Transverse colon (tissue), 4 donors: ENCODE data around the gene SORCS3. TPM values are rescaled to one million over a fixed set of nuclear protein-coding genes. Genes with fewer than 3 reads are reported as not detected.

ENCODE experiments used
- DNase-seq: peaks from one replicate; pipeline ENCODE4 v3.0.0-alpha.2; 2019
- H3K27ac ChIP-seq, 4 donors: fragments of 200-600 bp; sonication (generic); 2 replicates each; pipeline ENCODE4 v1.5.1; 2016 to 2018; ENCODE audit warnings: inconsistent platforms in 4 of 4
- H3K27me3 ChIP-seq: fragments of 200-600 bp; sonication (generic); 2 replicates; pipeline ENCODE4 v1.5.1; 2017; ENCODE audit warnings: inconsistent platforms
- H3K36me3 ChIP-seq, 4 donors: fragments of 200-600 bp; sonication (generic); 2 replicates each; pipeline ENCODE4 v1.5.1; 2017 to 2019; ENCODE audit warnings: inconsistent platforms in 4 of 4
- H3K4me1 ChIP-seq, 4 donors: fragments of 200-600 bp; sonication (generic); 2 replicates each; pipeline ENCODE4 v1.5.1; 2017 to 2020; ENCODE audit warnings: inconsistent platforms in 4 of 4
- H3K4me3 ChIP-seq, 4 donors: fragments of 200-600 bp; sonication (generic); 1 replicate in 1 of 4; 2 replicates in 3 of 4; pipeline versions ENCODE4 v1.5.1 to v1.6.1; 2017 to 2019; ENCODE audit warnings: inconsistent platforms in 4 of 4
- H3K9me3 ChIP-seq, 2 donors: fragments of 200-600 bp; sonication (generic); 2 replicates each; pipeline ENCODE4 v1.5.1; 2017 to 2019; ENCODE audit warnings: inconsistent platforms in 2 of 2
- EP300 ChIP-seq: sonication (generic); formaldehyde crosslinking; IDR thresholded peaks from one replicate; pipeline ENCODE4 v1.6.1; 2017; ENCODE audit warnings: antibody characterized with exemption, low read depth
- POLR2A ChIP-seq: fragments of 450-650 bp; IDR thresholded peaks from one replicate; pipeline ENCODE4 v1.6.1; 2016; ENCODE audit warnings: antibody characterized with exemption, mild to moderate bottlenecking, moderate library complexity
- POLR2AphosphoS5 ChIP-seq, 3 donors: sonication (generic); formaldehyde crosslinking; IDR thresholded peaks; one replicate each; pipeline ENCODE4 v1.6.1; 2016; ENCODE audit warnings: antibody characterized with exemption in 3 of 3
- WGBS, 2 donors: methylation state at CpG; one replicate each; pipeline ENCODE4 v1.1.5; 2018; ENCODE audit warnings: low coverage in 1 of 2; 5-methylcytosine and 5-hydroxymethylcytosine counted together
- in situ Hi-C, 4 donors: fragments of 200-750 bp; cut with MboI; loops; one replicate each; pipeline versions ENCODE4 v1.15.0 to v1.15.1; 2017; ENCODE audit warnings: low sequenced_read_pairs in 3 of 4, low pct_ligation_motif_present in 1 of 4, low pct_unique_long_range_greater_than_20kb in 1 of 4
- intact Hi-C: fragments of 100-400 bp; cut with DNase I; formaldehyde crosslinking; loops from one replicate; pipeline ENCODE4 v1.15.1; 2023; ENCODE audit warnings: low total_unique reads
- total RNA-seq, 4 donors: library from RNA; depleted of rRNA; stranded (reverse); fragments of >200 nt; gene quantifications; one replicate each; pipeline ENCODE4 v1.1.0, GENCODE V29; 2016
- TF ChIP-seq, protein P1 (sequence below), 5 experiments: fragments of 200-600 bp in 3 of 5; fragments of 450-650 bp in 2 of 5; sonication (generic) in 3 of 5; IDR thresholded peaks; 1 replicate in 2 of 5; 2 replicates in 3 of 5; pipeline ENCODE4 v1.5.1; 2016 to 2017; ENCODE audit warnings: antibody characterized with exemption in 5 of 5, inconsistent platforms in 3 of 5, mild to moderate bottlenecking in 2 of 5, moderate library complexity in 1 of 5

Gene SORCS3
- total RNA-seq, 4 donors from 2014 or later: 0.14 to 0.32 TPM; not detected in 2

DNA sequence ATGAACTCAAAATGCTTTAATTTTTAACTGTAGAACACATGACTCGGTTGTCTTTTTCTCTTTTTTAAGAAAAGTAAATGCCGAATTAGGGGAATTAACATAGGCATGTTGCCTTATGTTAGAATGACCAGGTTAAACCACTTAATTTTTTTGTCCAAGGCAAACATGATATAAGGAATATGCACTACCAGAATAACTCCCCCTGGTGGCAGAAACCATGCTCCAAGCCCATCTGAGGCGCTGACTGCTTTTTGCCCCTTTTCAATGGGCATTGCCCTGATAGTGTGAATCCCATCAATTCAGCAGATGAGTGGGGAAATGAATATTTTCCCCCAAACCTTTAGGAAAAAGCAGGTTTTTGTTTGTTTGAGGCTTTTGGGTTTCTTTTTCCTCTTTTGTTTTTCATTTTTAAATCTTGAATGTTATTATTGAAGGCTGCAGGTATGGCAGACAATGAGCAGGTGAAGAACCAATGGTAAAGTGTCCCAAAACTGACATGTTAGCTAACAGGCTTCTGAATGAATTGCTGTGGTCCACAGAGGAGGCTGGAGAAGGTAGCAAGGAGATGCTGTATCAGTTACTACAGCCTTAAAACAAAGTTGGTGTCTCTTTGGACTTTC, 284.3 kb downstream of the SORCS3 start:
- peak; percentile 8 for DNase-seq
- Histone ChIP-seq H3K4me3 (no peak overlapping the region), H3K9me3 (no peaks in the 10 kb centered on the region), H3K36me3 (no peaks in the 10 kb centered on the region), H3K27ac (no peak overlapping the region), H3K27me3 (no peaks in the 10 kb centered on the region), H3K4me1 (no peaks in the 10 kb centered on the region)
- TF ChIP-seq EP300: no peak
- TF ChIP-seq, protein P1, sequence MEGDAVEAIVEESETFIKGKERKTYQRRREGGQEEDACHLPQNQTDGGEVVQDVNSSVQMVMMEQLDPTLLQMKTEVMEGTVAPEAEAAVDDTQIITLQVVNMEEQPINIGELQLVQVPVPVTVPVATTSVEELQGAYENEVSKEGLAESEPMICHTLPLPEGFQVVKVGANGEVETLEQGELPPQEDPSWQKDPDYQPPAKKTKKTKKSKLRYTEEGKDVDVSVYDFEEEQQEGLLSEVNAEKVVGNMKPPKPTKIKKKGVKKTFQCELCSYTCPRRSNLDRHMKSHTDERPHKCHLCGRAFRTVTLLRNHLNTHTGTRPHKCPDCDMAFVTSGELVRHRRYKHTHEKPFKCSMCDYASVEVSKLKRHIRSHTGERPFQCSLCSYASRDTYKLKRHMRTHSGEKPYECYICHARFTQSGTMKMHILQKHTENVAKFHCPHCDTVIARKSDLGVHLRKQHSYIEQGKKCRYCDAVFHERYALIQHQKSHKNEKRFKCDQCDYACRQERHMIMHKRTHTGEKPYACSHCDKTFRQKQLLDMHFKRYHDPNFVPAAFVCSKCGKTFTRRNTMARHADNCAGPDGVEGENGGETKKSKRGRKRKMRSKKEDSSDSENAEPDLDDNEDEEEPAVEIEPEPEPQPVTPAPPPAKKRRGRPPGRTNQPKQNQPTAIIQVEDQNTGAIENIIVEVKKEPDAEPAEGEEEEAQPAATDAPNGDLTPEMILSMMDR (IDR thresholded peaks at IDR 0.05): peak; percentile 21 to 60 (median 50)
- TF ChIP-seq POLR2A: no peak
- no peak for TF ChIP-seq POLR2AphosphoS5 (IDR thresholded peaks at IDR 0.05)
- in situ Hi-C loops: no loop called here
- WGBS, 2 donors: 34 to 39% methylated on average over 3 of the region's 3 CpGs
- intact Hi-C loops: no loop called here

DNA sequence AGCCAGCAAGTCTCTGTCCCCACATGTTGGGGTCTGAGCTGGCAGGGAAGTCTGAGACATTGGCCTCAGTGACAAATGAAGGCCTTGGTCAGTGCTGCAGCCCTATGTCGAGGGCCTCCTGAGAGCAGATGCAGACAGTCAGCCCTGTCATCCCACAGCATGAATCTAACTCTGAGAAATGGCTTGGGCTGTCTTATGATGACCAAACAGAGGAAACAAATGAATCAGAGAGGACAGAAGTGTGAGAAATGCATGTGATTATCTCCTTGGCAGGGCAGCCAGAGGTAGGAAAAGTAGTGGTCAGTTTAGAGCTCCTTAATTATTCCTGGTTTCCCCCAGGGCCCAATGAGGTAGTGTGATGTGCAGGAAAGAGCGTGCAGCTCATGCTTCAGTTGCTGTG, 287.6 kb downstream of the SORCS3 start:
- DNase-seq: no peak
- H3K27me3 ChIP-seq: no peaks in the 10 kb centered on the region
- no peaks in the 10 kb centered on the region for H3K36me3 ChIP-seq
- no peak overlapping the region for H3K27ac ChIP-seq
- no peaks in the 10 kb centered on the region for H3K4me1 ChIP-seq
- no peak overlapping the region for H3K4me3 ChIP-seq
- WGBS, 2 donors: 78 to 82% methylated on average over 1 to 2 of the region's 2 CpGs
- intact Hi-C loops: no loop called here
- TF ChIP-seq POLR2A (no peak), POLR2AphosphoS5 (IDR thresholded peaks at IDR 0.05) (no peak), EP300 (no peak)
- TF ChIP-seq, protein P1 (IDR thresholded peaks at IDR 0.05): no peak
- H3K9me3 ChIP-seq: no peaks in the 10 kb centered on the region
- in situ Hi-C loops: no loop called here

DNA sequence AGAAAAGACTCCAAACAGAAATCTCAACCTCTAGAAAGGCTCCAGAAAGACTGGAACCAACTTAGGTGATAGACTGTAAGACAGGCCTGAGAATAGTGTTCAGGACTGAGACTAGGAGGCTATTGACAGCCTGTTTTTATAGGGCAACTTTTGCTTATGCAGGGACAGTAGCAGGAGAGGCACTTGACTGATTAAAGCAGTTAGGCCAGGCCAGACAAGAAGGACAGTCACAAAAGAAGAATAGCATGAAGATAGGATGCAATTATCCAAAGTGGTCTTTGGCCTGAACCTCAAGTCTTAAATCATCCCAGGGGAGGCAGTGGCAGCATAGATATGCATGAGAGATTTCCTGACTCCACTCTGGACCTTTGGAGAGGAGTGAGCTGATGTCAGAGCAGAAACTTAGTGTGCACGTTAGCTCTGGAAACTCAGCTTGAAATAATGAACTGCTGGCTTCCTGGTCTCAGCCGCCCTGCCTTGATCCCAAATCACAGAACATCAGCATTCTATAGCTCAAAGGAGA, 290.6 kb downstream of the SORCS3 start:
- 69% methylated on average over 2 of the region's 2 CpGs; no CpG with 5 or more reads in 1 of the 2 donors for WGBS, 2 donors
- in situ Hi-C loops (no loop called here), intact Hi-C loops (no loop called here)

DNA sequence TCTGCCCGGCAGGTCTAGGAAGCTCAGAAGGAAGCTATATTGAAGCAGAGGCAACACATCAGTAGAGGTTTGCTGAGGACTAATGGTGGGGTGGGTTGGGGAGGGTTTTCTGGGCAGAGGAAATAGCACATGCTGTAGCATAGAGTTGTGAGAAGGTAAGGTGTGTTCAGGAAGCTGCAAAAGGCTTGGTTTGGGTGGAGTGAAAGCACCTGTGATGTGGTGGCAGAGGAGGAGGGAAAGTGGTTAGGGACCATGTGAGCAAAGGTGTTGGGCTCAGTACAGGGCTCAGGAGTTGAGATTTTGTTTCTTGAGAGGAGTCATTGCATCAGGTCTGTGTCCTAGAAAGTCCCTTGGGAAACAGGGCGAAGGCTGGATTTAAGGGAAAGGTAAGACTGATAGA, 294.6 kb downstream of the SORCS3 start:
- Histone ChIP-seq H3K9me3 (no peaks in the 10 kb centered on the region), H3K27me3 (no peaks in the 10 kb centered on the region), H3K4me1 (no peaks in the 10 kb centered on the region), H3K4me3 (no peak overlapping the region), H3K27ac (no peak overlapping the region), H3K36me3 (no peaks in the 10 kb centered on the region)
- intact Hi-C loops: no loop called here
- TF ChIP-seq POLR2AphosphoS5 (IDR thresholded peaks at IDR 0.05) (no peak), POLR2A (no peak), EP300 (no peak)
- TF ChIP-seq, protein P1 (IDR thresholded peaks at IDR 0.05): no peak
- 74 to 79% methylated on average over 2 of the region's 2 CpGs for WGBS, 2 donors
- DNase-seq: no peak
- in situ Hi-C loops: no loop called here

More for the DNA sequence above, 290.6 kb downstream of the SORCS3 start:
- no peak overlapping the region for H3K4me3 ChIP-seq
- H3K4me1 ChIP-seq: no peaks in the 10 kb centered on the region
- no peak overlapping the region for H3K27ac ChIP-seq
- TF ChIP-seq, protein P1 (IDR thresholded peaks at IDR 0.05): no peak
- TF ChIP-seq POLR2A (no peak), EP300 (no peak), POLR2AphosphoS5 (IDR thresholded peaks at IDR 0.05) (no peak)
- no peaks in the 10 kb centered on the region for H3K27me3 ChIP-seq
- no peaks in the 10 kb centered on the region for H3K9me3 ChIP-seq
- no peaks in the 10 kb centered on the region for H3K36me3 ChIP-seq
- DNase-seq: no peak
